SU-DHL-6 (cell line): ENCODE data around the gene C17orf113.

Source experiments
- H2AFZ ChIP-seq: fragments of 200-600 bp; sonication (generic); 2 replicates; pipeline ENCODE4 v1.6.1; 2014; ENCODE audit warnings: low read depth, mild to moderate bottlenecking, moderate library complexity, mixed read lengths, antibody characterized with exemption, low read length; ENCODE audit not compliant: severe bottlenecking
- H3F3A ChIP-seq: fragments of 200-600 bp; shearing (Covaris generic); 2 replicates; pipeline ENCODE4 v1.6.0; 2016; ENCODE audit warnings: antibody characterized with exemption, mild to moderate bottlenecking; ENCODE audit not compliant: insufficient read depth
- H3K27ac ChIP-seq: fragments of 200-600 bp; sonication (generic); 2 replicates; pipeline ENCODE4 v1.5.1; 2016; ENCODE audit warnings: low read depth, mild to moderate bottlenecking, low read length, moderate library complexity, mixed read lengths
- H3K27me3 ChIP-seq: fragments of 200-600 bp; sonication (generic), shearing (Covaris generic); 2 replicates; pipeline ENCODE4 v1.6.0; 2014; ENCODE audit warnings: mild to moderate bottlenecking, low read length
- H3K36me3 ChIP-seq: fragments of 200-600 bp; sonication (generic); 2 replicates; pipeline ENCODE4 v1.6.1; 2014; ENCODE audit warnings: mild to moderate bottlenecking, low read length, mixed read lengths
- H3K4me2 ChIP-seq: fragments of 300-600, 200-600 bp; shearing (Covaris generic), sonication (generic); 2 replicates; pipeline ENCODE4 v1.6.0; 2014; ENCODE audit warnings: low read length, low read depth, mild to moderate bottlenecking; ENCODE audit not compliant: poor library complexity, severe bottlenecking
- H3K4me3 ChIP-seq: fragments of 200-600 bp; sonication (generic); 2 replicates; pipeline ENCODE4 v1.5.1; 2014; ENCODE audit warnings: antibody characterized with exemption, low read length, mild to moderate bottlenecking, mixed read lengths; ENCODE audit not compliant: insufficient read depth, poor library complexity, severe bottlenecking
- H3K79me2 ChIP-seq: fragments of 200-600 bp; sonication (generic); 2 replicates; pipeline ENCODE4 v1.6.1; 2014; ENCODE audit warnings: mild to moderate bottlenecking, low read length, moderate library complexity; ENCODE audit not compliant: insufficient read depth
- H3K9ac ChIP-seq: fragments of 200-600 bp; sonication (generic); 2 replicates; pipeline ENCODE4 v1.7.0; 2014; ENCODE audit warnings: mild to moderate bottlenecking, low read length
- H3K9me2 ChIP-seq: fragments of 200-600 bp; sonication (generic); replicated peaks from 2 replicates; pipeline ENCODE4 v1.6.1; 2014; ENCODE audit warnings: low read length; ENCODE audit not compliant: insufficient read depth
- H3K9me3 ChIP-seq: fragments of 200-600 bp; sonication (generic); 2 replicates; pipeline ENCODE4 v1.6.1; 2014; ENCODE audit warnings: low read length, mixed read lengths; ENCODE audit not compliant: insufficient read depth
- H4K20me1 ChIP-seq: fragments of 200-600 bp; sonication (generic); 2 replicates; pipeline ENCODE4 v1.6.1; 2014; ENCODE audit warnings: low read depth, mild to moderate bottlenecking, antibody characterized with exemption, low read length, moderate library complexity, mixed read lengths
- CTCF ChIP-seq: fragments of 200-600 bp; sonication (generic); IDR thresholded peaks from one replicate; pipeline ENCODE4 v1.5.1; 2017; ENCODE audit warnings: antibody characterized with exemption, mild to moderate bottlenecking, low read length, moderate library complexity; ENCODE audit not compliant: insufficient read depth, poor library complexity, severe bottlenecking
- EZH2phosphoT487 ChIP-seq: fragments of 200-600 bp; sonication (generic), shearing (Covaris generic); conservative IDR thresholded peaks from 2 replicates; pipeline ENCODE4 v1.6.1; 2018; ENCODE audit warnings: mild to moderate bottlenecking, antibody characterized with exemption, low read length, moderate library complexity, mixed read lengths

The C17orf113 gene

GRCh38 chr17:42027961-42028790, 22.2 kb downstream of the C17orf113 start:
- no peaks in the 10 kb centered on the region for H4K20me1 ChIP-seq
- H3K79me2 ChIP-seq, result no peaks in the 10 kb centered on the region
- TF ChIP-seq EZH2phosphoT487 (no peak), CTCF (no peak)
- H3K9me3 ChIP-seq, result no peaks in the 10 kb centered on the region
- no peak overlapping the region for H3K4me2 ChIP-seq
- no peak overlapping the region for H3K4me3 ChIP-seq
- H2AFZ ChIP-seq, result no peak overlapping the region
- no peaks in the 10 kb centered on the region for H3K27me3 ChIP-seq
- no peaks in the 10 kb centered on the region for H3K9me2 ChIP-seq
- no peak overlapping the region for H3K9ac ChIP-seq
- H3K27ac ChIP-seq, result no peak overlapping the region
- H3F3A ChIP-seq, result no peaks in the 10 kb centered on the region
- H3K36me3 ChIP-seq, result no peaks in the 10 kb centered on the region

- H3K79me2 ChIP-seq, result no peaks in the 10 kb centered on the region
- TF ChIP-seq EZH2phosphoT487 (no peak), CTCF (no peak)
- no peaks in the 10 kb centered on the region for H3K36me3 ChIP-seq
- H3K27ac ChIP-seq, result no peak overlapping the region
- no peaks in the 10 kb centered on the region for H4K20me1 ChIP-seq
- H3K9ac ChIP-seq, result no peak overlapping the region
- H3K27me3 ChIP-seq, result no peaks in the 10 kb centered on the region
- H3K4me3 ChIP-seq, result no peak overlapping the region
- H3K9me3 ChIP-seq, result no peaks in the 10 kb centered on the region
- no peaks in the 10 kb centered on the region for H3F3A ChIP-seq
- H3K4me2 ChIP-seq, result no peak overlapping the region
- no peak overlapping the region for H2AFZ ChIP-seq
- H3K9me2 ChIP-seq, result no peaks in the 10 kb centered on the region
Observed at GRCh38 chr17:42027590-42027889, 22.9 kb downstream of the C17orf113 start.

GRCh38 chr17:42026857-42027589, 23.4 kb downstream of the C17orf113 start:
- Histone ChIP-seq H2AFZ (no peak overlapping the region), H3K27me3 (no peaks in the 10 kb centered on the region), H4K20me1 (no peaks in the 10 kb centered on the region), H3K4me3 (no peak overlapping the region), H3K36me3 (no peaks in the 10 kb centered on the region), H3K4me2 (no peak overlapping the region), H3K79me2 (no peaks in the 10 kb centered on the region), H3K9me2 (no peaks in the 10 kb centered on the region), H3F3A (no peaks in the 10 kb centered on the region), H3K9me3 (no peaks in the 10 kb centered on the region), H3K27ac (no peak overlapping the region), H3K9ac (no peak overlapping the region)
- no peak for TF ChIP-seq CTCF
- no peak for TF ChIP-seq EZH2phosphoT487
